SK-N-DZ (cell line): ENCODE measurements around the gene GRIN2A.

Source experiments
- DNase-seq: peaks from one replicate; pipeline ENCODE4 v3.0.0-alpha.2; 2015; ENCODE audit warnings: low spot score

Gene GRIN2A

GRCh38 chr16:10087151-10087550, 95.1 kb downstream of the GRIN2A start:
- no peak for DNase-seq

GRCh38 chr16:10086620-10087019, 95.6 kb downstream of the GRIN2A start:
- DNase-seq = no peak

GRCh38 chr16:10085078-10085798, 97.0 kb downstream of the GRIN2A start:
- no peak for DNase-seq

DNA sequence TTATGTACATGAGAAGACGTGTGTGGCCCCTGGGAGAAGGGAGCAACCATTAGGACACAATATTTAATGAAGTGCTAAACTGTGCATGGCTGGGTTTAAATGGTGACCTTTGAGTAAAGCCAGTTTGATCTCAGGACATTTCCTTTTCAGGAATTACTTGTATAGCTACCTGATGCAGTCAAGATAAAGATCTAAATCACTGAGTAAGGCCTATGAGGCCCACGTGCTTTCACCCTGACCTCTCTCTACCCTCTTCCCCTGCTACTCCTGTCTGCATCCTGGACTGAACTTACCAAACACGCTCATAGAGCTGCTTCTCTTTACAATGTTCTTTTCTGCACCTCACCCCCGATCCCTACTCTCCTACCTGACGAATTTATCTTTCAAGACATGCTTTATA, 98.9 kb downstream of the GRIN2A start:
- DNase-seq = no peak

DNA sequence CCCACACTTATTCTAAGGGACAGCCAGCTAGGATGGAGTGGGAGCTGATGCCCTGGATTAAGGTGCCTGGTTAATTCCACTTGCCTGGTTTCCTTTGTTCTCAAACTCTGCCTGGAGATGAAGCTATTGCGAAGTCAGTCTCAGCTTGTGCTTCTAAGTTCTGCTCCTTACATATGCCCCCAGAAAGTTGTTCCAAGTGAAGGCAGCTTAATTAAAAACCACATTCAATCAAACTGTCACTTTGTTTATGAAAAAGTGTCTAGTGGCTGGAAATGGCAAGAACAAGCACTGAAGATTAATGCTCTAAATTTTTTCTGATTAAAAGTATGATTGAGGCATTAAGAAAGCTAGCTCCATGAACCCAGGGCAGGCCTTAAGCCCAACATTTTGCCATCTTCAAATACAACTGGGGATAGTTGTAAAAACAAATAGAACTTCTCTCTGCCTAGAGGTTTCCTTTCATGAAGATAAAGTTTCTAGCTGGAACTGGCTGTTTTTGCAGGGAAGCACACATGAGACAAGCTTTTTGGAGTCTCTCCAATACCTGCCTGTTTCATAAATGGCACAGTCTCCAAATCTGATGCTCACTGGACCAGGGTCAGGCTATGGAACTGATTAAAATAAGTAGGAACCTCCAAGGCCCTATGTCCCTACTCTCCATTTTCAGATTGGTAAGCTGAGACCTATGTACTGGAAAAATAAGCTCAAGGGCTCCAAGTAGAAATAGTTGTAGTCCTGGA, 100.9 kb downstream of the GRIN2A start:
- DNase-seq = no peak

DNA sequence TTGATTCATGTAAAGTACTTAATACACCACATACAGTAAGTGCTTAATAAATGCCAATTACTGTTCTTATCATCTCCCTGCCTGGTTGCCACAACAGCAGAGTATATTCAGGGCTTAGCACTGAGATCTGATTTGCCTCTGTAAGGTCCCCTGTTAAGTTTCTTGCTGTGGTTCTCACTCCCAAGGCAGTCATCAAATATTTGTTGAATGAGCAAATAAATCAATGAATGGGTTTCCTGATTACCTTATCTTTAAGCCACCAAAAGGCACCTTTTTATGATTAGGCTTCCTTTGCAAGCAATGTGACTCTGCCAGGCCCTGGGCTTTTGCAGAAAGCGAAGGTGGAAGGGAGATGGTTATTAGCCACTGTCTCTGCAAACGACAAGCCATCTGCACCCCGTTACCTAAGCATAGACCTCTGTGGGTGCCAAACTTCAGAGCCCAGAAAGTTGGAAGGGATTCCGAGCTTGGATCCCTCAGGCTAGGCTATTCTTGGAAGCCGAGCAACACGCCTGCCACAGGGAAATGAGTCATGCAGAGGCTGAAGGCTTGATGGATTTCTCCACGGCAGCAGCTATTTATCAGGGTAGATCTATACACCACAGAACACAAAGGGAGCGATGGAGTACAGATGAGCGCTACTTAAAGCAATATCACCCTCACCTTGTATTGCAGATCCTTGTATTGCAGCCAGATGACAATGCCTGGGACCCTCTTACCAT, 102.0 kb downstream of the GRIN2A start:
- DNase-seq = no peak

DNA sequence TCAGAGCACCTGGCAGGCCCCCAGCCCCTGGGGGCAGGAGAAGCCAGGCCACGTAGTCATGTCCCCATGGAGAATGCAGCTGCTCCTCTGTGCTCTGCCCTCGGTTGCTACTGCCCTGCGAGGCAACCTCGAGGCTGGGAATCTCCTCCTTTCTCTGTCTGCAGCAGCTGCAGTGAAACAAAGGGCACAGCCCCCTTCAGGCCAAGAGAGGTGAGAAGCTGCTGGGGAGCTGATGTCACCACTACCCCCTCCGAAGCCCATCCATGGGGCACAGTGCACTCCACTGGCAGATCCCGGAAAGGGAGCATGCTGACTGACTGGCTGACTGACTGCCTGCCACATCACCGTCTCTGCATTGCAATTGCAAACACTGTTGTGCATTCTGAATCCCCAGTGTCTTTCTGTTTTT, 103.7 kb downstream of the GRIN2A start:
- DNase-seq = no peak

DNA sequence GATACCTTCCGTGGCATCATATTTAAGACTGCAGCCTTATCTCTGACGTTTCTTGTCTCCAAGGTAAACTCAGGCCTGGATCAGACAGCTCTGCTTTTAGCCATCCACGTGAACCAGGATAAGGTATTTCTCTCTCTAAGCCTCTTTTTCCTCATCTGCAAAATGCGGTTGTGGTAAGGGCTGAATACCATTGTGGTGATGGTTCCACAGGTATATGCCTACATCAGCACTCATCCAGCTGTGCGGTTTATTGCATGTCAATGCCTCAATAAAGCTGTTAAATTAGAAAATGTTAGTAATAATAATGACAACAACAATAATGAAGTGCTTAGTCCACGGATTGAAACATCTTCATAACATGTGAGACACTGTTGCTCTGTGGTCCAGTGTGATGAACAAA, 104.4 kb downstream of the GRIN2A start:
- DNase-seq = no peak

- DNase-seq = no peak
Observed at GRCh38 chr16:10076037-10076436, 106.2 kb downstream of the GRIN2A start.

DNA sequence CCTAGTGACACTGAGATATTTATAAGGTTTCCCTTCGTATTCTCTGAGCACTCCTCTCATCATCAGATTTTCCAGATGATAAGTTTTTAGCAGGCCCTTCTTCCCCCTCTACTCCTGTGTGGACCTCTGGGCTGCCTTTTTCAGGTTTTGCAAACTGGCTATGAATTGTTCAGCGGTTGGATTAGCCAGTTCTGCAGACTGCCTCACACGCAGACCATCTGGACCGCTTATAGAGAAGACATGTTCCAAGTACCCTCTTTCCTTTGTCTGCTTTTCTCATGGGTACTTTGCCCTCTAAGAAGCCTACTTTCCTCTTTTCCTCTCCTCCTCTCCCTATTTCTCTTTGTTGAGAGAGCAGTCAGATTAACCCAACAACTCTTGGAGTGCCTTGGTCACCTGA, 111.6 kb downstream of the GRIN2A start:
- DNase-seq = no peak

GRCh38 chr16:10069374-10069773, 112.9 kb downstream of the GRIN2A start:
- no peak for DNase-seq

DNA sequence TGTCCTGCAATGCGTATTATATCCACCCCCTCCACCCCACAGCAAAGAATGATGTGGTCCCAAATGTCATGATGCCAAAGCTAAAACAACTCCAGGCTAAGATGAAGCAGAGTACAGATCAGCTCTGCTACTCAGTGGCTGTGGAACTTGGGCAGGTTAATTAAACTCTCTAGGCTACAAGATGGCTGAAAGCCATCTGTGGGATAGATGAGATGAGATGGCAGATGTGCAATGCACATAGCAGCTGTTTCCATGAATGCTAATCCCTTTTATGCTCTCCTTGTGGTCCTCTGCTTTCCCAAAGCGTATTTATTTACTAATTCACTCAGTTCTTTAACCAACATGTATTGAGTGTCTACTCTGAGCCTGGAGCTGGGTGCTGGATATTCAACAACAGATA, 114.4 kb downstream of the GRIN2A start:
- no peak for DNase-seq

- no peak for DNase-seq
Observed at GRCh38 chr16:10067406-10067805, 114.8 kb downstream of the GRIN2A start.

DNA sequence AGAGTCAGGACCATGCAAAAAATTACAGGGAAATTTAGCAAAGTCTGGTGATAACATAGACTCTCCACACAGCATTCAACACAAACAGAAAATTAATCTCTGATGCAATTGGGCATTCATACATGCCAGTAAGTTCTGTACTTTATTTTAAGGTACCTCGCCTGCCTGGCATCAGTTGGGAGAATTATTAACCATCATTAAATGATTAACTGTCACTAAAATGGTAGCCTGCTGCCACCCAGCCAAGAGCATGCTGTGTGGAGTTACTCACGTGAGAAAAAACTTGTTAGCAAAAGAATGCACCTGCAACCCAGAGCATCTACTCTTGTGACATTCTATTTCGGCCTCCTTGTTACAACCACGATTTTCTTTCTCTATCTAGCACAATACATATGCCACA, 117.2 kb downstream of the GRIN2A start:
- no peak for DNase-seq

DNA sequence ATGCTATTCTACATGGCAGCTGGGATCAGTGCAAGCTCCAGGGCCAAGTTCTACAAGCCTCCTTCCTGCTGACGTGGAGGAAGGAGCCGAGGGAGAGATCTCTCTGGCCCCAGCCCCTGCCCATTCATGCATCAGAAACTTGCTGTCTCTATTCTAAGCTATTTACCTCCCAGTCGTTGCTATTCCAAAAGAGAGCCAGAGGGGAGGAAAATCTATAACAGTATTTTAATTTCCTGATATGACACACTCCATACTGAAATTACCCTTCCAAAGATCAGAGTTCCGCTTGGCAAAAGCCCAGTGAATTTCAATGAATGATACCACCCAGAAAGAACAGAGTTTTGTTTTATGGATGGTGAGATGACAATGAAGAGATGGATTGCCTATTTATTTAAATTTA, 133.4 kb downstream of the GRIN2A start:
- no peak for DNase-seq

- DNase-seq = no peak
Observed at GRCh38 chr16:10045947-10046346, 136.3 kb downstream of the GRIN2A start.

- DNase-seq = no peak
Observed at GRCh38 chr16:10045291-10045775, 136.9 kb downstream of the GRIN2A start.

DNA sequence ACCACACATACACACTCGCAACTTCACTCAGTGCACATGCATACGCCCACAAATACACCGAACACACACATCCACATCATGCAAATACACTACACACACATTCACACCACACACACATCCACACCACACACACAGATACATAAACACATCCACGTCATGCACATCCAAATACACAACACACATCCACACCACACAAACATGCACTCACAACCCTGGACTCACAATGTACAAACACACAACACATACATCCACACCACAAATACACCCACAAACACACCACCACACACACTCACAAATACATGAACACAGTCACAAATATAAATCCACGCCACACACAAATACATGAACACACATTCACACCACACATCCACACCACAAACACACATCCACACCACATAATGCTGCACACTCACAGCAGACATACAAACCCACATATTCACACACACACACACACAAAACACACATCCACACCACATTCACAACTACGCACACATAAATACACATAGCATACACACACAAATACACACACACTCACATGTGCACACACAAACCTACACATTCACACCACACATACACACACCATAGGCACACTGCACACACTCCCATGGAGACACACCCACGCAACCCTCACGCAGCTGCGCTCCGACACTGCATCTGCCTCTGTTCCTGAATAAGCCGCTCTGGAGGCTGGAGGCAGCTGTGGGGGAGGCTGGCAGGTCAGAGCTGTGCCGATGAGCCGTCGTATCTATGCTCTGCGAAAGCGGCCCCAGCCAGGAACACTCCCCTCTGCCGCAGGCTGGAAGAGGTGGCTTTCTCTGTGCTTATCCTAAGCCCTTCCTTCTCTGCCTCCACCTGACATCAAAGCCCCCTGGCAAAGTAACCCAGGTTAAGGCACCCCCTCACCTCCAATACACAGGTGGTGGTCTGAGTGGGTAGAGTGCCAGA, 141.8 kb downstream of the GRIN2A start:
- peak; percentile 3 for DNase-seq

GRCh38 chr16:10039220-10040096, 142.8 kb downstream of the GRIN2A start:
- peak; percentile 19 for DNase-seq

DNA sequence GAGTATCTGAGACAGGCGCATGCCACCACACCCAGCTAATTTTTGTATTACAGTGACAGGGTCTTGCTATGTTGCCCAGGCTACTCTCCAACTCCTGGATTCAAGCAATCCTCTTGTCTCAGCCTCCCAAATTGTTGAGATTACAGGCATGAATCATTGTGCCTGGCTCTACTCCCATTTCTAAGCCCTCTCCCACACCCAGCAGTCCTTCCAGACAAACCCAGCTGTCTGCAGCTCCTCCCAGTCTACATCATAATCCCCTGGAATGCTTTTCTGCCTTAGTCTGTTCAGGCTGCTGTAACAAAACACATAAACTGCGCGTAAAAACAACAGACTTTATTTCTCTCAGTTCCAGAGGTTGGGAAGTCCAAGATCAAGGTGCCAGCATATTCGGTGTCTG, 144.5 kb downstream of the GRIN2A start:
- DNase-seq = no peak
